HG03159 (cell line): ENCODE results near the gene MYRFL.
A peak's percentile ranks its signal among the peaks of the same experiment; 100 is the strongest.

Experiments used
- ATAC-seq: cut with Tn5 transposase; IDR thresholded peaks from one replicate; pipeline ENCODE4 v1.9.1; 2021; ENCODE audit warnings: mild to moderate bottlenecking, moderate library complexity; ENCODE audit not compliant: unreplicated experiment

MYRFL gene

GRCh38 chr12:69929125-69929524 is 104.1 kb downstream of the MYRFL start:
- no peak for ATAC-seq

- ATAC-seq = no peak
These were observed 104.5 kb downstream of the MYRFL start for GRCh38 chr12:69929531-69929930.

- ATAC-seq = no peak
These were observed 106.5 kb downstream of the MYRFL start for GRCh38 chr12:69931569-69931968.

- no peak for ATAC-seq
These were observed 107.1 kb downstream of the MYRFL start for GRCh38 chr12:69932154-69932553.

- ATAC-seq = peak; percentile 69
These were observed 107.9 kb downstream of the MYRFL start for GRCh38 chr12:69932676-69933552.

GRCh38 chr12:69934011-69934410 is 109.0 kb downstream of the MYRFL start:
- ATAC-seq = no peak

DNA sequence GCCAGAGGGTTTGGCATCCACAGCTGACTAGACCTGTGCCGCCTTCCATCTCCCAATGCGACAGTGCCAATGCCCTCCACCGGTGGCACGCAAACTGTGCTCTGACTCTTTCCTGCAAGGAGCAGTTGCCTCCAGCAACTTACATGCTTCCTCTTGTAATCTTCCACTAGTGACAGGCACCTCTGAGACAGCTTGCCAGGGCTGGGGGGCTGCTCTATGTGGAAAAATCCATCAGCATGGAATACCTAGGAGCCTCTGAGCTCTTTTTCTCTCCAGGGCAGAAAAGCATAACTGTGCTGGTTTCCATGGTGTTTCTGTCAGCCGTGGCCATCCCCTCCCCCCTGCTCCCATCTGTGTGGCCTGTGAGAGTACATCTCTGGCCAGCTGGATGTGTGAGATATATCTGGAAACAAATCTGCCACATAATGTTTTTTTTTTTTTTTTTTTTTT is 110.6 kb downstream of the MYRFL start:
- no peak for ATAC-seq

GRCh38 chr12:69936214-69936731 is 111.2 kb downstream of the MYRFL start:
- ATAC-seq = no peak

- ATAC-seq = no peak
These were observed 111.7 kb downstream of the MYRFL start for GRCh38 chr12:69936766-69937165.

DNA sequence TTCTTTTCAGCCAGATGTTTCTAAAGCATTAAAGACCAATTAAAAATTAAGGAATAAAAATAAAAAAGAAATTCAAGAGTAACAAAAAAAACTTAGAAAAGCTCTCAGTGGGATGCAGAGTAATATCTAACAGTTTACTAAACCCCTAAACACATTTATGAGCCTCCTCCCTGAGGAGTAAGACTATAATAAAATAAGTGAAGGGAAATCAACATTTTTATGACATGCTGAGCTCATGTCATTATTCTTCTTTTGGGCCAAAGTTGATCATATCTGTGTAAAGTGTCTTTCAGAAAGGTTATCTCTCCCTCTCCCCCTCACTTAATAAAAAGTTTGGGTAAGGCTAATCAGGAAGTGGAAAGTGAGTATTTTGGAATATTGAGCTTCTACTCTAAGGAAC is 122.1 kb downstream of the MYRFL start:
- ATAC-seq = no peak

DNA sequence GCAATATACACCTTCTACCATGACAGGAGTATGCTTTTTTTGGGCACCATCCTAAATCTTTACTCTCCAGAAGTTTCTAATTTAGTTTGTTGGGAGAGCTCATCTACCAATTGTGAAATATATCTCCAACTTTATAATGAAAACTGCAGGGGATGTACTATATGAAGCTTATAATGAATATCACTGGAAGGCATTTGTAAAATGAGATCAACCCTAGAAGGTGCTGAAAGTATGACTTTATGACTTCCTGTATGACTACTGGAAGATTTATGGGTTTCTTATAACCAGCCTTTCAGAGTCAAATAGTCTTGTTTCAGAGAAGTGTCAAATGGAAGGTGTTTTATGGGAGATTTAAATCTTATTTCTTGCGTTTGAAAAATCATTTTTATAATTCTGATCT is 122.9 kb downstream of the MYRFL start:
- ATAC-seq = no peak

- ATAC-seq = no peak
These were observed 123.8 kb downstream of the MYRFL start for GRCh38 chr12:69948851-69949250.

DNA sequence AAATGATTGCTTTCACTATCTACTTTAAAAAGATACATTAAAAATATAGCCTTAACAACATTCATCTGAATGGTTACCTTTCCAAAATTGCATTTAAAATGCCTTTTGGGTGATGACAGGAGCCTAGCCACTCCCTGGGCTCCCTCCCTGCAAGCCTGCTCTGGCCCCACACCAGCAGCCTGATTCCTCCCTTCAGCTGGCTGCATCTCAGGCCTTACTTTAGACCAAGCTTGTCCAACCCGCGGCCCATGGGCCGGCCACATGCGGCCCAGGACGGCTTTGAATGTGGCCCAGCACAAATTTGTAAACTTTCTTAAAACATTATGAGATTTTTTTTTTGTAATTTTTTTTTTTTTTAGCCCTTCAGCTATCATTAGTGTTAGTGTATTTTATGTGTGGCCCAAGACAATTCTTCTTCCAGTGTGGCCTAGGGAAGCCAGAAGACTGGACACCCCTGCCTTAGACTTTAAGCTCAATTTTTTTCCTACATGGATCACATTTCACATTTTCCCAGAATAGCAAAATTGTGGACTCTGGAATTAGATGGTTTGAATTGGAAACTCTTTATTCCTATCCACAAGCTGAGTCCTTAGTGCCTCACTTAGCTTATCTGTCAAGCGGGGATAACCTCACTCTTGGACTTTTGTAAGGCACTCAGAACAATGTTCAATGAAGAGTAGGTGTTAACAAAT is 124.4 kb downstream of the MYRFL start:
- ATAC-seq = no peak

DNA sequence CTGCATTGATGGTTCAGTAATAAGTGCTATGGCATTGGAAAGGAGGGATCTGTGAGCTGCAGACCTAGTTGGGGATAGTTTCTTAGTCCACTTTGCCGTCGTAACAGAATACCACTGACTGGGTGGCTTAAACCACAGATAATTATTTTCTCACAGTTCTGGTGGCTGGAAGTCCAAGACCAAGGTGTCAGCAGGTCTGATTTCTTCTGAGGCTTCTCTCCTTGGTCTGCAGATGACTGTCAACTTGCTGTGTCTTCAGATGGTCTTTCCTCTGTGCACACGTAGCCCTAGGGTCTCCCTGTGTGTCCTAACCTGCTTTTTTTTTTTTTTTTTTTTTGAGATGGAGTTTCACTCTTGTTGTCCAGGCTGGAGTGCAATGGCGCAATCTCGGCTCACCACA is 126.1 kb downstream of the MYRFL start:
- no peak for ATAC-seq

DNA sequence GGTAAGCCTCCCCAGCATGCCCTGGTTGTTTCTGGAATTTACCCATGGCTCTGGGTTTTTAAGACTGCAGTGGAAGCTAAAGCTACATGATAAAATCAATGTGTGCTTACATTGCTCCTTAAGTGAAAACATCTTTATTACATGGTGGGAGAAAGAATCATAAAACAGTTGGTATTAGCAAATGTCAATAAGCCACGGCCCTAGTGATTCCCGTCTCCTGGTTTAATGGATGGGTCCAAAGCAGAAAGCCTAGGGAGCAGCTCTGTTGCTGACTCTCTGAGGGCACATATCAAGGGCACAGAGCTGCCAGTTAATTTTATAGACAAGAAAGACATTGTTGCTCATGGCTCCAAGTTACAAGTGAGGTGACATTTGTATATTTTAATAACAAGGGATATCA is 127.9 kb downstream of the MYRFL start:
- no peak for ATAC-seq

DNA sequence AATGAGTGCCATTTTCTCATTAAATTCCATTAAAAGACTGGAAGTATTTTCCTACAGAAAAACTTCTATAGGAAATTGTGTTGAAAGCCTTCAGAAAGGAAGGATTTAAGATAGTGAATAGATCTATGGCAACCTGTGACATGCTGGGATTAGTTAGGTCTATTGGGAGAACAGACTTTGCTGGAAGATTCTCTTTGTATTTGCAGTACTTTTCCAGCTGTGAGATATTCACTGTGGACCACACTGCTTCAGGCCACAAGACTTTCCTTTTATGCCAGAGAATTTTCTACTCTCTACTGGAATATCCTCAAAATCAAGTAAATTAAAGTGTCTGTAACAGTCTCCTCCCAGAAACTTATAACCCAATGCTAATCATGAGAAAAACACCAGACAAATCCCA is 136.2 kb downstream of the MYRFL start:
- no peak for ATAC-seq

- no peak for ATAC-seq
These were observed 141.4 kb downstream of the MYRFL start for GRCh38 chr12:69966409-69966808.

- ATAC-seq = no peak
These were observed 141.8 kb downstream of the MYRFL start for GRCh38 chr12:69966839-69967238.

DNA sequence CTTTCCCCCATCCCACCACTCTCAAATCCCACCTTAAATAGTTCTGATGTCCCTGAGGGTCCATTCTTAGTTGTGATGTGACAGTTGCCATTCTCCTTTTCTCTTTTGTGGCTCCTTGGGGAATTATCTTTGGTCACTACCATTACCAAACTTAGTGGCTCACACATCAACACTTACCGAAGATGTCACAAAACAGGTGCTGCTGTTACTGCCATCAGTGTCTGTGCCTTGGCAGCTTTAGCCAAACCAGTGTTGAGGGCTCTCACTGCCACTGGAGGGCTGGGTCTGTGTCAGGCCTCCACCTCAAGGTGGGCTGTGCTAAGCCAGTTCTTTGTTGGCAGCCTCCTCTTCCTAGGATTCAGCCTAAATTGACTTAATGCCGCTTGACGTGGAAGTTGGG is 144.0 kb downstream of the MYRFL start:
- ATAC-seq = no peak

DNA sequence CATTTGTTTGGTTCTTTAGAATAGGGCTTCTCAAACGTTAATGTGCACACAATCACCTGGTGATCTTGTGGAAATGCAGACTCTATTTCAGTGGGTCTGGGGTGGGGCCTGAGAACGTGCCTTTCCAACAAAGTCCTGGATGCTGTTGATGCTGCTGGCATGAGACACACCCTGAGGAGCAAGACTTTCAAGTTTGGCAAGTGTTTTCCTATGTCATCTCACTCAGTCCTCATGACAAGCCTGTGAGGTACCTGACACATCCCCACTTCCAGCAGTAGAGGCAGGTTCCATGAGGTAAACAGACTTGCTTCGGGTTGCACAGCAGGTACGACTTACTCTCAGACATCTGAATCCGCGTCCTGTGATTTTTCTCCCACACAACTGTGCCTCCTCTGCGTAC is 147.1 kb downstream of the MYRFL start:
- no peak for ATAC-seq

- ATAC-seq = no peak
These were observed 153.0 kb downstream of the MYRFL start for GRCh38 chr12:69978020-69978419.

DNA sequence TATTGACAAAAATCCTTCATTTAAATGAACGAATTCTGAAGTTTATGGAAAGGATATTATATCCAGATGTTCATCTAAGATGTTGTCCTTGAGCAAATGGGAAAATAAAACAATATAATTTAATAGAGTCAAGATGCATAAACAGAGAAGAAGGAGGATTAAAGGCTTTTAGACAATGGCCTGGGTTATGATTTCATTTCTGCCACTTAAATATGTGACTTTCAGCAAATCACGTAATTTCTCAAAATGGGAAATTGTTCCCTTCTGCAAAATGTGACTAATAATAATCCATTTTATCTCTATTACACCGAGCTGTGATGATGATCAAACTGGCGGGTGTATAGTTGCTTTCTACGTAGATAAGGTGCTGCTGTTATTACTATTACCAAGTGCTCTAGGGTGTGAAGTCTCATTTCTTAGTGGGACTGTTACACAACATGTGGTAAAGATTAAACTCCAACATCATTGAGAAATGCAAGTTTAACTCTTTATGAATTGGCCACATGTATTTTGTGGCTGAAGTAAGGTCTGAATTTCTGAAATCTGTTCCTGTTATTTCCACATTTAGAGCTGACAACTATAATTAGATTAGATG is 157.0 kb downstream of the MYRFL start:
- no peak for ATAC-seq
